ENCODE data around the gene INO80D.

GRCh38 chr2:205976120-205976814 is 109.7 kb downstream of the INO80D start:
- TF ChIP-seq EZH2 (IDR thresholded peaks at IDR 0.05; ENCODE audit: low read length, unreplicated experiment) (no peak), CTCF (conservative IDR thresholded peaks at IDR 0.05; ENCODE audit: low read depth, low read length) (no peak)
